ENCODE data around the gene MYO18B.

Gene MYO18B

DNA sequence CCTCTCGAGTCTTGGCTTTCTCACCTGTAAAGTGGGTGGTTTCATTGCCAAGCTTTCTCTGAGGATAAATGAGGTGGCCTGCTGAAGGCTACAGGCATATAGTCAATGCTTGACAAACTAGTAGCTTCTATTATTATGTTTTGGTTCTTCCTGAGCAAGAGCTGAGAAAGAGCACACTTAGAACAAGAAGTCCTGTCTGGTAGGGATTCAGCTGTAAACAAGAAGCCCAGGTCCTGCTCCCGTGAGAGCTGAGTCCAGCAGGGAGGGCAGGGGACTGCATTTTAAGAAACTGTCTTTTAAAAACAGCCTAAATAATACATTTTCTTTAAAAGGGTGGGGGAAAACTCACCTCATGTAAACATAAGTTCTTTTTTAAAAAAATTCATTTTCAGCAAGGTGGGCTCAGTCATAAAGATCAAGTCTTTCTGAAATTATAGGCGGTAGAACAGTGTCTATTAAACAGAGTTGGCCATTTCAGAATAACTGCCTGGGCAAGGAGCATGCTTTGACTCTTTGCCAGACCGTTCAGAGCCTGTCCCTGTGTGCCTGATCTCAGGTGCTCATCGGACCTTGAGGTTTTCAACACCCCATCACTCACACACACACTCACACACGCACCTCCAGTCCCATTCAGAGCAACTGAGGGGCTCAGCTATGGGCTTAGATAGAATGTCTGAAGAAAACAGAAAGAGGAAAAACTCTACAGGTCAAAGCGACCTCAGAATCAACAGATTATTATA is 29.2 kb upstream of the MYO18B start:
- DNase-seq (ENCODE audit: low read depth): no peak

DNA sequence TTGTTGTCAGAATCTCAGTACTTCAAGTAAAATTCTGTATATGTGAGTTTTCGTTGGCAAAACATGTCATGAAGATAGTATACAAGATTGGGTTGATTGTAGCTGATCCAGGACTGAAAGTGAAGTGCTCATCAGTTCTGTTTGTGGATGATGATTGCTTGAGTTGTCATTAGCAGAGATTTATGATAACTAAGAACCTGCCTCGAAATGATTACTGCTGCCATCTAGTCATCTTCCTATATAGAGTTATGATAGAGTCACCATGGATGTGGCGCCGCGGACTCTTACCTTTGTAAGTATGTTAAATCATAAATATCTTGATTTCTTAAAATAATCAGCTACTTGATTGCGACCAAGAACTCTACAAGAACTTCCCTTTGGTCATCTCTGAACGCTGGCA is 27.9 kb upstream of the MYO18B start:
- DNase-seq (ENCODE audit: low read depth): no peak

- no peak for DNase-seq (ENCODE audit: low read depth)
Observed at GRCh38 chr22:25714739-25715138, 27.2 kb upstream of the MYO18B start.

- DNase-seq (ENCODE audit: low read depth): no peak
Observed at GRCh38 chr22:25716637-25717036, 25.4 kb upstream of the MYO18B start.

DNA sequence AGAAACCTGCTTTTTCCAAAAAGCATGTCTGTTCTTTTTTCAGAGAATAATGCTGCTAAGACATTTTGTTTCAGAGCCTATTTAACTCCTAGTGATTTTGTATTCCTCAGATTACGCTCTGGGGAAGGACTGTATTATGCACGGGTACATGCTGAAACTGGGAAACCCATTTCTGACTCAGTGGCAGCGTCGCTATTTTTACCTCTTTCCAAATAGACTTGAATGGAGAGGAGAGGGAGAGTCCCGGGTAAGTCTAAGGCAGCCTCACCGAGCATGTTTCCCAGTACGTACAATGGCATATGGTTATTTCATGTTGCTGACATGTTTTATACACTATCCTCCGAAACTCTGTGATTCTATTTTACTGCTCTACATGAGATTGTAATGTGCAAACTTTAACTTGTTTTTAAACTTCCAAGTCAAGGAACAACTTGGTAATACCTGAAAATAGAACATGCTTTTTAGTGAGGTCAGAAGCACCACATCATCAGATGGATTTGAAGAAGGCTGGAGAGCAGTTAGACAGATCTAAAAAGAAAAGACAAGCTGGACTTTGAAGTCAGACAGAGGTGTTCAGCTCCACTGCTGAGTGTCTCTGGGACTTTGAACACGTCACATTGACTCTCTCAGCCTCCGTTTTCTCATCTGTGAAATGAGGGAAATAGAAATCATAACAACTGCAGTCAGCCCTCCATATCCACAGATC is 23.7 kb upstream of the MYO18B start:
- DNase-seq (ENCODE audit: low read depth): no peak

- no peak for DNase-seq (ENCODE audit: low read depth)
Observed at GRCh38 chr22:25722223-25722622, 19.8 kb upstream of the MYO18B start.

- no peak for DNase-seq (ENCODE audit: low read depth)
Observed at GRCh38 chr22:25722626-25723025, 19.4 kb upstream of the MYO18B start.

GRCh38 chr22:25726241-25726640 is 15.7 kb upstream of the MYO18B start:
- DNase-seq (ENCODE audit: low read depth): no peak

DNA sequence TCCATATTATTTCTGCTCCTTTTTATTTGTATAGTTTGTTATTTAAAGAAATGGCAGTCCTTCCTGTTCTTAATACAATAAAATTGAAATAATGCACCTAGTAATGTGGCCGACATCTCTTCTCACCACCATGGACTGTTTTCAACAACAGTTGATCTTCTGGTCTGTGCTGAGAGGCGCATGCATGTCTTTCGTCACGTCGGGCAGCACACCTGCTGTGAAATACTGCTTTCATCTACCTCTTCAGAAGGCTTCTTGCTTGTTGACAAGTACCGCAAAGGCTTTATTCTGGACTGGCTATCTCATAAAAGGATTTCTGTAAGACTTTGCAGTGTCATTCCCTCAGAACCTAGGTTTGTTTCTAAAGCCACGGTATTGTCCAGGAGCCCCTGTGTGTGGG is 13.9 kb upstream of the MYO18B start:
- no peak for DNase-seq (ENCODE audit: low read depth)

DNA sequence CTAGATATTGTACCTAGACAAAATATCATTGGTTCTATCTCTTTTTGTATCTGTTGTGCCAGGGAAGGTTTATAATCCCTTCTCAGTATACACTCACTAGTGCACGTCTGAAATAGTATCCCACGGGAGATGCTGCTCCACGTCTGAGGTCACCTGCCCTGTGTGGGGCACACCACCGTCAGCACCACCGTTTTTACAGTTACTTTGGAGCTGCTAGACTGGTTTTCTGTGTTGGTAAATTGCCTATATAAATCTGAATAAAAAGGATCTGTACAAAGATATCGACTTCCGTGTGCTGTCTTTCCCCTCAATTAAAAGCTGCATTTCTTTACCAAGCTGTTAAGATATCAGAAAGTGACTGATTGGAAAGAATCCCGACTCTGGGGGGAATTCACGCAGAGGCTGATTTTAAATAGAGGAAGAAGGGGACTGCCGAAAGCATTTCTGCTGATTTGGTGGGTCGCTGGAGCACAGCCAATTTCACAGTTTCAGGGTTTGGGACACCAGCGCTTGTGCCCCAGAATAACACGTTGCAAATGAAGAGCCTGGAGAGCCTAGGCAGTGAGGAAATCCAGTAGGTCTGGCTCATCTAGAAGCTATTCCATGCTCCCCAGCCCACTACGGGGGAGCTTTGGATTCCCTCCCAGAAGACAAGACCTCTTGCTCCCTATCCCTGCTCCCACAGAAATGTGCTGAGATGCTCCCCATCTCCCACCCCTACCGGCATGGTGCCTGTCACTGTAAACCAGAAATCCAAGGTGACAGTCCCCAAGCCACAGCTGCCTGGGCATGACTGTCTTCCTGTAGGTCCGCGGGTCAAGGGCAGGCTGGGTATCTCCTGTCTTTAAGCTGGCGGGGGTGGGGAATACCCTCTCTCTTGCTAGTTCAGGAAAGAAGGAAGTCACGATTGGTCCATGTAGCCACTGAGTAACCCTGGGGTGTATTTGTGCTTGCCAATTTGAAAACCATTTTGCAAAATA is 12.7 kb upstream of the MYO18B start:
- no peak for DNase-seq (ENCODE audit: low read depth)

GRCh38 chr22:25735650-25736049 is 6.3 kb upstream of the MYO18B start:
- no peak for DNase-seq (ENCODE audit: low read depth)

GRCh38 chr22:25736378-25737011 is 5.5 kb upstream of the MYO18B start:
- DNase-seq (ENCODE audit: low read depth): no peak

- no peak for DNase-seq (ENCODE audit: low read depth)
Observed at GRCh38 chr22:25739659-25740344, 2.2 kb upstream of the MYO18B start.

- no peak for DNase-seq (ENCODE audit: low read depth)
Observed at GRCh38 chr22:25742918-25743708, 1.1 kb downstream of the MYO18B start.

- DNase-seq (ENCODE audit: low read depth): no peak
Observed at GRCh38 chr22:25744694-25745093, 2.7 kb downstream of the MYO18B start.

GRCh38 chr22:25745341-25746011 is 3.5 kb downstream of the MYO18B start:
- no peak for DNase-seq (ENCODE audit: low read depth)

DNA sequence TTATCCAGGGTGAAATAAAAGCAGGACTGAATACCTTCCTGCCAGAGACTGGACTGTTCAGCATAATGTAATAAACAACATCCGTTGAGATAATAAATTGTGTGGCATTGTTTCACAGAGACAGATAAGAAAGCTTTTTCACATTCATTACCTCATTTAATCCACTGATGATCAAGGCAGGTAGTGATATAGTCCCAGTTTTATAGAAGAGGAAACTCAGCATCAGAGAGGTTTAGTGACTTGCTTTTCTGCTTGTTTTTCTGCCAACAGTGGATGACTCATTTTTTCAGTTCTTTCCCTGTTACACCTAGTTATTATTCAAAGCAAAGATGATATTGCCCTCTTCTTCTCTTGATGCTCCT is 4.0 kb downstream of the MYO18B start:
- DNase-seq (ENCODE audit: low read depth): no peak

- no peak for DNase-seq (ENCODE audit: low read depth)
Observed at GRCh38 chr22:25747245-25747944, 5.4 kb downstream of the MYO18B start.

DNA sequence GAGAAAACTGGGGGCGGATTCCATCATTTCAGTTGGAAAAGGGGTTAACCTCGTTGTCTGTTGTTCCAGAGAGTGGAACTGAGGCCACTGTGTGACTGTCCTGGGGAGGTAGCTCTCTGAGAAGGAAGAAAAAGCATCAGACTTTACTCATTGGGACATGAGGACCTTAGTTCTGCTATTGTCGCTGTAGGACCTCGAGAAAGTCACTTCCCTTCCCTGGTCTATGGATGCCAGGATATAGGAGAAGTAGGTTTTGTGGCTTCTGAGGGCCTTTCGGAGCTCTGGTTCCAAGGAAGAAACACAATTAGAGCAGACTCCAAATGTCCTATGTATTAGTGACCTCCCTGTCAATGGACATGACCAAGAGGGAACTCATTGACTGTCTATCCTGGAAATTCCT is 6.2 kb downstream of the MYO18B start:
- DNase-seq (ENCODE audit: low read depth): no peak

DNA sequence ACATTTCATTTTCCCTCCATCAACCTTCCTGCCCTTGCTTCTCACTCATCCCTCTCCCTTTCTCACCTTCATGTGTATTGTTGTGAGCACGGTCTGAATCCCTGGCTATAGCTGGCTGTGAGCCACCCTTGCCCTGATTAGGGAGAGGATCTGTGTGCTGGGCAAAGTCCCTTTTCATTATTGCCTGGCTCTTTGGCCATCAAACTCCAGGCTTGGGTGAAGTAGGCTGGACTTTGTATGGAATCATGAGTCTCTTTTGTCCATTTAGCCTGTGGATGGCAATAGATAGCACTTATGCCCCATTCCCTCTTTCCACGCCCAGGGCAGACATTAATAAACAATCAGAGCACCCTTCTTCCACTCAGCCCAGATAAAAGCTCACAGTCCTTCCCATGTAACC is 6.7 kb downstream of the MYO18B start:
- DNase-seq (ENCODE audit: low read depth): no peak

All from activated T-helper 9 cell treated with anti-CD3 and anti-CD28 coated beads, Interleukin-2, amount 50 U/mL, for 16 hours (primary cell).